ENCODE data around the gene EIF3I.

EIF3I gene

DNA sequence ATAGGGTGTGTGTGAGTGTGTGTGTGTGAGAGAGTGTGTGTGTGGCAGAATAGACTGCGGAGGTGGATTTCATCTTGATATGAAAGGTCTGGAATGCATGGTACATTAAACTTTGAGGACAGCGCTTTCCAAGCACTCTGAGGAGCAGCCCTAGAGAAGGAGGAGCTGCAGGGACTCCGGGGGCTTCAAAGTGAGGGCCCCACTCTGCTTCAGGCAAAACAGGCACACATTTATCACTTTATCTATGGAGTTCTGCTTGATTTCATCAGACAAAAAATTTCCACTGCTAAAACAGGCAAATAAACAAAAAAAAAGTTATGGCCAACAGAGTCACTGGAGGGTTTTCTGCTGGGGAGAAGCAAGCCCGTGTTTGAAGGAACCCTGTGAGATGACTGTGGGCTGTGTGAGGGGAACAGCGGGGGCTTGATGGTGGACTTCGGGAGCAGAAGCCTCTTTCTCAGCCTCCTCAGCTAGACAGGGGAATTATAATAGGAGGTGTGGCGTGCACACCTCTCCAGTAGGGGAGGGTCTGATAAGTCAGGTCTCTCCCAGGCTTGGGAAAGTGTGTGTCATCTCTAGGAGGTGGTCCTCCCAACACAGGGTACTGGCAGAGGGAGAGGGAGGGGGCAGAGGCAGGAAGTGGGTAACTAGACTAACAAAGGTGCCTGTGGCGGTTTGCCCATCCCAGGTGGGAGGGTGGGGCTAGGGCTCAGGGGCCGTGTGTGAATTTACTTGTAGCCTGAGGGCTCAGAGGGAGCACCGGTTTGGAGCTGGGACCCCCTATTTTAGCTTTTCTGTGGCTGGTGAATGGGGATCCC is 51.4 kb downstream of the EIF3I start:
- TF ChIP-seq, protein P1, sequence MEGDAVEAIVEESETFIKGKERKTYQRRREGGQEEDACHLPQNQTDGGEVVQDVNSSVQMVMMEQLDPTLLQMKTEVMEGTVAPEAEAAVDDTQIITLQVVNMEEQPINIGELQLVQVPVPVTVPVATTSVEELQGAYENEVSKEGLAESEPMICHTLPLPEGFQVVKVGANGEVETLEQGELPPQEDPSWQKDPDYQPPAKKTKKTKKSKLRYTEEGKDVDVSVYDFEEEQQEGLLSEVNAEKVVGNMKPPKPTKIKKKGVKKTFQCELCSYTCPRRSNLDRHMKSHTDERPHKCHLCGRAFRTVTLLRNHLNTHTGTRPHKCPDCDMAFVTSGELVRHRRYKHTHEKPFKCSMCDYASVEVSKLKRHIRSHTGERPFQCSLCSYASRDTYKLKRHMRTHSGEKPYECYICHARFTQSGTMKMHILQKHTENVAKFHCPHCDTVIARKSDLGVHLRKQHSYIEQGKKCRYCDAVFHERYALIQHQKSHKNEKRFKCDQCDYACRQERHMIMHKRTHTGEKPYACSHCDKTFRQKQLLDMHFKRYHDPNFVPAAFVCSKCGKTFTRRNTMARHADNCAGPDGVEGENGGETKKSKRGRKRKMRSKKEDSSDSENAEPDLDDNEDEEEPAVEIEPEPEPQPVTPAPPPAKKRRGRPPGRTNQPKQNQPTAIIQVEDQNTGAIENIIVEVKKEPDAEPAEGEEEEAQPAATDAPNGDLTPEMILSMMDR (IDR thresholded peaks at IDR 0.05; ENCODE audit: extremely low read depth, missing control alignments): no peak
- DNase-seq (ENCODE audit: low spot score): no peak

DNA sequence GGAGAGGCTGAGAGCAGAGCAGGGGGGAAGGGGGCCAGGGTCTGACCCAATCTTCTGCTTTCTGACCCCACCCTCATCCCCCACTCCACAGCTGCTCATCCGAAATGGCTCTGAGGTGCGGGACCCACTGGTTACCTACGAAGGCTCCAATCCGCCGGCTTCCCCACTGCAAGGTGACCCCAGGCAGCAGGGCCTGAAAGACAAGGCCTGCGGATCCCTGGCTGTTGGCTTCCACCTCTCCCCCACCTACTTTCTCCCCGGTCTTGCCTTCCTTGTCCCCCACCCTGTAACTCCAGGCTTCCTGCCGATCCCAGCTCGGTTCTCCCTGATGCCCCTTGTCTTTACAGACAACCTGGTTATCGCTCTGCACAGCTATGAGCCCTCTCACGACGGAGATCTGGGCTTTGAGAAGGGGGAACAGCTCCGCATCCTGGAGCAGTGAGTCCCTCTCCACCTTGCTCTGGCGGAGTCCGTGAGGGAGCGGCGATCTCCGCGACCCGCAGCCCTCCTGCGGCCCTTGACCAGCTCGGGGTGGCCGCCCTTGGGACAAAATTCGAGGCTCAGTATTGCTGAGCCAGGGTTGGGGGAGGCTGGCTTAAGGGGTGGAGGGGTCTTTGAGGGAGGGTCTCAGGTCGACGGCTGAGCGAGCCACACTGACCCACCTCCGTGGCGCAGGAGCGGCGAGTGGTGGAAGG is 52.6 kb downstream of the EIF3I start:
- TF ChIP-seq, protein P1 (IDR thresholded peaks at IDR 0.05; ENCODE audit: extremely low read depth, missing control alignments): no peak
- no peak for DNase-seq (ENCODE audit: low spot score)

DNA sequence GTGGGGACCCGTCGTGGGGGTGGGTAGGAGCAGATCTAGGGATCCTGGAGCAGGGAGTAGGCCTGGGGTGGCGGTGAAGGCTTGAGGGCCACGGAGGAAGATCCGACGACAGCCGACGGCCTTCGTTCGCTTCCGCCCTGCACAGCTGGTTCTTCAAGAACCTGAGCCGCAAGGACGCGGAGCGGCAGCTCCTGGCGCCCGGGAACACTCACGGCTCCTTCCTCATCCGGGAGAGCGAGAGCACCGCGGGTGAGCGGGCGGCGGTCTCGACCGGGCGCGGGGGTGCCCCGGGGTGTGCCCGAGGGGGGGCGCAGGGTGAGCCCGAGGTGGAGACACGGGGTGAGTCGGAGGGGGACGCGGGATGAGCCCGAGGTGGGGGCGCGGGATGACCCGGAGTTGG is 53.2 kb downstream of the EIF3I start:
- no peak for DNase-seq (ENCODE audit: low spot score)
- TF ChIP-seq, protein P1 (IDR thresholded peaks at IDR 0.05; ENCODE audit: extremely low read depth, missing control alignments): no peak

DNA sequence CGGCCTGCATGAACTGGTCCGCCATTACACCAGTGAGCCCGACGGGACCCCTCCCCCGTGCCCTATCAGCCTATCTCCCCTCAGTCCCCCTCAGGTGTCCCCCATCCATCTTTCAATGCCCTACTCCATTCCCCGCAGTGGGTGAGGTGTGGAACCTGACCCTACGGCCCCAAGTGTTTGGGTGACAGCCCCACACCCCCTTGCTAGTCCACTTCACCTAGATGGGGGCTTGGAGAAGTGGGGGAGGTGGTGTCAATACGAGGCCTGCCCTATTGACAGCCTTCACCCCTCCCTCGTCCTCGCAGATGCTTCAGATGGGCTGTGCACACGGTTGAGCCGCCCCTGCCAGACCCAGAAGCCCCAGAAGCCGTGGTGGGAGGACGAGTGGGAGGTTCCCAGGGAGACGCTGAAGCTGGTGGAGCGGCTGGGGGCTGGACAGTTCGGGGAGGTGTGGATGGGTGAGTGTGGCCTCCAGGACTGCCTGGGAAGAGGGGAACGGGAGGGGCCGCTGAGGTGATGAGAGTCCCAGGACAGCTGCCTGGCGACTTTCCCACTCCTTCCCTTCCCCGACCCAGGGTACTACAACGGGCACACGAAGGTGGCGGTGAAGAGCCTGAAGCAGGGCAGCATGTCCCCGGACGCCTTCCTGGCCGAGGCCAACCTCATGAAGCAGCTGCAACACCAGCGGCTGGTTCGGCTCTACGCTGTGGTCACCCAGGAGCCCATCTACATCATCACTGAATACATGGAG is 54.0 kb downstream of the EIF3I start:
- DNase-seq (ENCODE audit: low spot score): no peak
- TF ChIP-seq, protein P1 (IDR thresholded peaks at IDR 0.05; ENCODE audit: extremely low read depth, missing control alignments): no peak

Measured in GM20000 (cell line).